ENCODE measurements around the gene AGTR1.

Gene AGTR1

GRCh38 chr3:148789146-148789545 lies 91.4 kb downstream of the AGTR1 start:
- TF ChIP-seq CTCF (IDR thresholded peaks at IDR 0.05; ENCODE audit: borderline replicate concordance, control extremely low read depth, extremely low read depth, insufficient read depth, missing control alignments), result no peak

GRCh38 chr3:148789906-148790305 lies 92.2 kb downstream of the AGTR1 start:
- no peak for TF ChIP-seq CTCF (IDR thresholded peaks at IDR 0.05; ENCODE audit: borderline replicate concordance, control extremely low read depth, extremely low read depth, insufficient read depth, missing control alignments)
- DNase-seq (ENCODE audit: low spot score), result no peak
- in situ Hi-C loops (cut with MboI; ENCODE audit: low sequenced_read_pairs, unreplicated experiment), result no loop called here

More at GRCh38 chr3:148789146-148789545, 91.4 kb downstream of the AGTR1 start:
- in situ Hi-C loops (cut with MboI; ENCODE audit: low sequenced_read_pairs, unreplicated experiment), result no loop called here
- DNase-seq (ENCODE audit: low spot score), result no peak

GRCh38 chr3:148790370-148790769 lies 92.7 kb downstream of the AGTR1 start:
- no peak for DNase-seq (ENCODE audit: low spot score)
- in situ Hi-C loops (cut with MboI; ENCODE audit: low sequenced_read_pairs, unreplicated experiment), result no loop called here

GRCh38 chr3:148790851-148791735 lies 93.4 kb downstream of the AGTR1 start:
- no peak for TF ChIP-seq CTCF (IDR thresholded peaks at IDR 0.05; ENCODE audit: borderline replicate concordance, control extremely low read depth, extremely low read depth, insufficient read depth, missing control alignments)
- no peak for DNase-seq (ENCODE audit: low spot score)
- in situ Hi-C loops (cut with MboI; ENCODE audit: low sequenced_read_pairs, unreplicated experiment), result no loop called here

More at GRCh38 chr3:148790370-148790769, 92.7 kb downstream of the AGTR1 start:
- no peak for TF ChIP-seq CTCF (IDR thresholded peaks at IDR 0.05; ENCODE audit: borderline replicate concordance, control extremely low read depth, extremely low read depth, insufficient read depth, missing control alignments)

- no peak for TF ChIP-seq CTCF (IDR thresholded peaks at IDR 0.05; ENCODE audit: borderline replicate concordance, control extremely low read depth, extremely low read depth, insufficient read depth, missing control alignments)
- DNase-seq (ENCODE audit: low spot score), result no peak
- in situ Hi-C loops (cut with MboI; ENCODE audit: low sequenced_read_pairs, unreplicated experiment), result no loop called here
Observed at GRCh38 chr3:148791920-148792319, 94.2 kb downstream of the AGTR1 start.

- no peak for TF ChIP-seq CTCF (IDR thresholded peaks at IDR 0.05; ENCODE audit: borderline replicate concordance, control extremely low read depth, extremely low read depth, insufficient read depth, missing control alignments)
- DNase-seq (ENCODE audit: low spot score), result no peak
- in situ Hi-C loops (cut with MboI; ENCODE audit: low sequenced_read_pairs, unreplicated experiment), result no loop called here
Observed at GRCh38 chr3:148792516-148792915, 94.8 kb downstream of the AGTR1 start.

All from GM13976 (cell line).